Upper lobe of right lung (tissue), 1 donor: ENCODE results near the gene RELN. TPM values are rescaled to one million over a fixed set of nuclear protein-coding genes. Genes with fewer than 3 reads are reported as not detected.

Experiments used
- ATAC-seq: fragments of 200-7000 bp; cut with Tn5 transposase; one replicate; pipeline ENCODE4 v1.9.1; 2020; ENCODE audit warnings: mild to moderate bottlenecking, moderate library complexity
- DNase-seq: peaks from one replicate; pipeline ENCODE4 v3.0.0-alpha.2; 2020
- H3K27ac ChIP-seq: fragments of 200-600 bp; one replicate; pipeline ENCODE4 v1.8.0; 2022
- H3K27me3 ChIP-seq: fragments of 200-600 bp; one replicate; pipeline ENCODE4 v1.8.0; 2022; ENCODE audit warnings: mild to moderate bottlenecking
- H3K36me3 ChIP-seq: fragments of 200-600 bp; one replicate; pipeline ENCODE4 v1.8.0; 2022
- H3K4me1 ChIP-seq: fragments of 200-600 bp; one replicate; pipeline ENCODE4 v1.8.0; 2022
- H3K4me3 ChIP-seq: fragments of 200-600 bp; one replicate; pipeline ENCODE4 v1.8.0; 2022; ENCODE audit warnings: mild to moderate bottlenecking
- H3K9me3 ChIP-seq: fragments of 200-600 bp; one replicate; pipeline ENCODE4 v1.8.0; 2022
- CTCF ChIP-seq: fragments of 200-600 bp; IDR thresholded peaks from one replicate; pipeline ENCODE4 v1.8.0; 2022; ENCODE audit warnings: antibody characterized with exemption
- intact Hi-C: fragments of 100-400 bp; cut with DNase I; formaldehyde crosslinking; loops from one replicate; pipeline ENCODE4 v1.11.0; 2022
- total RNA-seq: library from RNA; stranded (reverse); fragmentation: NEBNext Ultra II Directional; extraction: Animal tissue kit (Norgen Biotek cat#: 25700); gene quantifications from one replicate; pipeline ENCODE4 v1.2.1, GENCODE V29; 2021
- donor health status: DM: no; HTN: yes; CAD: no; lungs with severe emphysema.

Gene RELN
- total RNA-seq, 1 donor from 2014 or later, result 5.6 TPM

DNA sequence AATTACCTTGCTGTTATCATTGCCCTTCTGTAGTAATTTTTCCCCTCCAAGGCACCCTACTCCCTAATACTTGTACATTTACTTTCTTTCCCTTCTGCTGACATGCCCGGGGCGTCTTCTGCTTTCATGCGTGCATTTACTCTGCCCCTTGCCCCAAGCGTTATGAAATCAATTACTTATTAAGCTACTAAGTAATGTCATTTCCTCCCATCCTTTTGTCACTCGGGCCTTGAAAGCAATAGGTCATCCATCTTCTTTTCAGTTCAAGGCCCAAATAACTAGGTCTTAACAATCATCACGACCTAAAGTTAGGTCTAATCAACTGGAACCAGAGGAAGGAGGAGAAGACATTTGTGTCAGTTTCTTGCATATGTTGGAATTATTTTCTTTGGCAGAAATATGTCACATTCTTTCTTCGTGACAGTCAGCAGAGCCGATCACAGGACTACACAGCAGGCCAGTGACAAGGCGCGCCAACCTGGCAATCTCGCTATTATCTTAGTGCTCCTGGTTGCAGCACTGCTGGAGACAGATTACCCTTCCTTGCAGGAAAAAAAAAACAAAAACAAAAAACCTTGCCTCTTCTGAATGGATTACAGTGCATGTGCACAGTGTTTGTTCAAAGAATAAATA, 179.2 kb downstream of the RELN start:
- H3K27me3 ChIP-seq, result no peaks in the 10 kb centered on the region
- no peaks in the 10 kb centered on the region for H3K9me3 ChIP-seq
- H3K27ac ChIP-seq, result no peak overlapping the region
- intact Hi-C loops, result no loop called here
- no peak for DNase-seq
- no peak overlapping the region for H3K4me3 ChIP-seq
- no peak for TF ChIP-seq CTCF
- ATAC-seq, result no peak
- H3K4me1 ChIP-seq, result no peaks in the 10 kb centered on the region
- no peaks in the 10 kb centered on the region for H3K36me3 ChIP-seq

DNA sequence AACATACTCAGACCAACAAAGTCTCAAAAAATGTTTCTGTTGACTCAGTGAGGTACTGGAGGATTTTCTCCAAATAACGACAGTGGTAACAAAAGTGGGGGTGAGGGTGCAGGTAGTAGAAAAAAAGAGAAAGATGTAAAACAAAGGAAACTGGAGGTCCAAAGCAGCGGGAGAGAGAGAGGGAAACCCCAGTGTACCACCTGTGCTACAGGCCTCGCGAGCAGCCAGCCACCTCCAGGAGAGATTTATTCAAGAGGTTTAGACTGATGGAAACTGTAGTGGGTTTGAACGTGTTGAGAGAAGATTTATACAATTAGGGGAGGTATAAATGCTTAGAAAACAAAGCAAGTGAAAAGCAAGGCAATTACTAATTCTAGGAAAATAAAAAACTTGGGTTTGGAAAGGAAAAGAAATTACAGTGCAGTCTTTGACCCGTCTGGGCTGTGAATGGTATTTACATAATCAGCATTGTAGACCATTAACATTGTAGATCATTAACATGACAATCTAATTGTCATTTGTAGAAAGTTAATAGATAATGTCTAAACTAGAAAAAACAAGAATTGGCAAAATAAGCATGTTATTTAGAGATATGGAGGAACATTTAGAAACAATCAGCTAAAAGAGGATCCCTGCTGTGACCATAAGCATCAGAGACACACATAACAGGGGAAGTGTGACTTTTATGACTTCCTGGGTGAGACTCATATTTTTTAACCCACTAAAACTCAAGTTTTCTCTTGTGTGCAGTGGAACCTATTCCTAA, 180.0 kb downstream of the RELN start:
- no peak overlapping the region for H3K4me3 ChIP-seq
- H3K27ac ChIP-seq, result no peak overlapping the region
- ATAC-seq, result no peak
- no peaks in the 10 kb centered on the region for H3K4me1 ChIP-seq
- intact Hi-C loops, result no loop called here
- no peaks in the 10 kb centered on the region for H3K27me3 ChIP-seq
- H3K36me3 ChIP-seq, result no peaks in the 10 kb centered on the region
- no peak for TF ChIP-seq CTCF
- DNase-seq, result no peak
- no peaks in the 10 kb centered on the region for H3K9me3 ChIP-seq

GRCh38 chr7:103805346-103805745, 184.1 kb downstream of the RELN start:
- Histone ChIP-seq H3K9me3 (no peaks in the 10 kb centered on the region), H3K36me3 (no peaks in the 10 kb centered on the region), H3K4me3 (no peak overlapping the region), H3K27me3 (no peaks in the 10 kb centered on the region), H3K4me1 (no peaks in the 10 kb centered on the region), H3K27ac (no peak overlapping the region)
- TF ChIP-seq CTCF, result no peak
- intact Hi-C loops, result no loop called here
- DNase-seq, result no peak
- no peak for ATAC-seq

GRCh38 chr7:103803631-103804030, 185.8 kb downstream of the RELN start:
- H3K4me3 ChIP-seq, result no peak overlapping the region
- H3K27me3 ChIP-seq, result no peaks in the 10 kb centered on the region
- ATAC-seq, result no peak
- no peaks in the 10 kb centered on the region for H3K9me3 ChIP-seq
- no peaks in the 10 kb centered on the region for H3K36me3 ChIP-seq
- no peak for TF ChIP-seq CTCF
- H3K27ac ChIP-seq, result no peak overlapping the region
- intact Hi-C loops, result no loop called here
- H3K4me1 ChIP-seq, result no peaks in the 10 kb centered on the region
- DNase-seq, result no peak

- intact Hi-C loops, result no loop called here
- no peaks in the 10 kb centered on the region for H3K36me3 ChIP-seq
- DNase-seq (no peak), ATAC-seq (no peak)
- no peak for TF ChIP-seq CTCF
- no peaks in the 10 kb centered on the region for H3K4me1 ChIP-seq
- no peaks in the 10 kb centered on the region for H3K27me3 ChIP-seq
- no peak overlapping the region for H3K4me3 ChIP-seq
- no peaks in the 10 kb centered on the region for H3K9me3 ChIP-seq
- H3K27ac ChIP-seq, result no peak overlapping the region
Measured at GRCh38 chr7:103799298-103799697, 190.2 kb downstream of the RELN start.
